Liver (tissue), 9 donors: Measurements from ENCODE around the gene PTMA. TPM values are rescaled to one million over a fixed set of nuclear protein-coding genes. Genes with fewer than 3 reads are reported as not detected.

Experiments
- DNase-seq: peaks from one replicate; pipeline ENCODE4 v3.0.0-alpha.2; 2017; ENCODE audit warnings: low spot score
- H3K27ac ChIP-seq, 2 donors: one replicate each; pipeline ENCODE4 v1.7.0; 2013; ENCODE audit warnings: inconsistent platforms in 2 of 2, low read length in 2 of 2, control low read depth in 1 of 2, low read depth in 1 of 2, mild to moderate bottlenecking in 1 of 2
- H3K27me3 ChIP-seq, 4 donors: one replicate each; pipeline versions ENCODE4 v1.6.1 to v1.7.0; 2013; ENCODE audit warnings: low read length in 3 of 4, inconsistent platforms in 1 of 4, mild to moderate bottlenecking in 1 of 4, moderate library complexity in 1 of 4; ENCODE audit not compliant: control insufficient read depth in 4 of 4, insufficient read depth in 4 of 4
- H3K36me3 ChIP-seq, 4 donors: one replicate each; pipeline versions ENCODE4 v1.6.1 to v1.7.0; 2013; ENCODE audit warnings: low read length in 3 of 4, mild to moderate bottlenecking in 3 of 4, low read depth in 1 of 4, moderate library complexity in 1 of 4; ENCODE audit not compliant: control insufficient read depth in 4 of 4, insufficient read depth in 3 of 4
- H3K4me1 ChIP-seq, 4 donors: one replicate each; pipeline versions ENCODE4 v1.6.1 to v1.7.0; 2013; ENCODE audit warnings: low read length in 3 of 4, mild to moderate bottlenecking in 3 of 4, moderate library complexity in 1 of 4; ENCODE audit not compliant: control insufficient read depth in 4 of 4, insufficient read depth in 4 of 4
- H3K4me3 ChIP-seq, 3 donors: one replicate each; pipeline versions ENCODE4 v1.6.1 to v1.7.0; 2013; ENCODE audit warnings: low read length in 3 of 3, control low read depth in 1 of 3, low read depth in 1 of 3, mild to moderate bottlenecking in 1 of 3
- H3K9ac ChIP-seq, 2 donors: one replicate each; pipeline ENCODE4 v1.7.0; 2013; ENCODE audit warnings: low read length in 2 of 2, mild to moderate bottlenecking in 2 of 2, moderate library complexity in 2 of 2, control low read depth in 1 of 2, low read depth in 1 of 2
- H3K9me3 ChIP-seq, 4 donors: one replicate each; pipeline versions ENCODE4 v1.6.1 to v1.7.0; 2013; ENCODE audit warnings: low read length in 3 of 4; ENCODE audit not compliant: control insufficient read depth in 4 of 4
- ATF3 ChIP-seq: IDR thresholded peaks from 2 replicates; pipeline ENCODE4 v1.6.1; 2016; ENCODE audit warnings: antibody characterized with exemption
- CTCF ChIP-seq: fragments of 150-350 bp; IDR thresholded peaks from 2 replicates; pipeline ENCODE4 v1.5.1; 2017; ENCODE audit warnings: improper control_type of control experiment, low read depth, low read length; ENCODE audit not compliant: missing input control
- FOXA1 ChIP-seq: IDR thresholded peaks from 2 replicates; pipeline ENCODE4 v1.6.1; 2016; ENCODE audit warnings: antibody characterized with exemption
- FOXA2 ChIP-seq: IDR thresholded peaks from 2 replicates; pipeline ENCODE4 v1.6.1; 2016; ENCODE audit warnings: antibody characterized with exemption
- GABPA ChIP-seq, 2 donors: IDR thresholded peaks in 1 of 2; conservative IDR thresholded peaks in 1 of 2; 2 replicates each; pipeline ENCODE4 v1.6.1; 2016; ENCODE audit warnings: antibody characterized with exemption in 2 of 2, mild to moderate bottlenecking in 1 of 2, moderate library complexity in 1 of 2
- HNF4A ChIP-seq, 2 donors: conservative IDR thresholded peaks; 2 replicates each; pipeline ENCODE4 v1.6.1; 2016; ENCODE audit warnings: antibody characterized with exemption in 2 of 2, mild to moderate bottlenecking in 2 of 2
- HNF4G ChIP-seq: IDR thresholded peaks from 2 replicates; pipeline ENCODE4 v1.6.1; 2016; ENCODE audit warnings: antibody characterized with exemption
- JUND ChIP-seq, 2 donors: IDR thresholded peaks; 2 replicates each; pipeline ENCODE4 v1.6.1; 2016; ENCODE audit warnings: antibody characterized with exemption in 2 of 2
- MAX ChIP-seq: IDR thresholded peaks from 2 replicates; pipeline ENCODE4 v1.6.1; 2016; ENCODE audit warnings: antibody characterized with exemption
- NR2F2 ChIP-seq: IDR thresholded peaks from 2 replicates; pipeline ENCODE4 v1.6.1; 2016; ENCODE audit warnings: antibody characterized with exemption
- RAD21 ChIP-seq, 2 donors: IDR thresholded peaks; 2 replicates each; pipeline ENCODE4 v1.6.1; 2016; ENCODE audit warnings: antibody characterized with exemption in 2 of 2, mild to moderate bottlenecking in 2 of 2
- REST ChIP-seq: IDR thresholded peaks from 2 replicates; pipeline ENCODE4 v1.6.1; 2016; ENCODE audit warnings: antibody characterized with exemption, mild to moderate bottlenecking
- RXRA ChIP-seq, 2 donors: IDR thresholded peaks; 2 replicates each; pipeline ENCODE4 v1.6.1; 2017 to 2018; ENCODE audit warnings: antibody characterized with exemption in 2 of 2, mild to moderate bottlenecking in 1 of 2
- SP1 ChIP-seq: IDR thresholded peaks from 2 replicates; pipeline ENCODE4 v1.6.1; 2018; ENCODE audit warnings: antibody characterized with exemption, mild to moderate bottlenecking
- TAF1 ChIP-seq: conservative IDR thresholded peaks from 2 replicates; pipeline ENCODE4 v1.6.1; 2016; ENCODE audit warnings: antibody characterized with exemption, mild to moderate bottlenecking
- YY1 ChIP-seq: IDR thresholded peaks from 2 replicates; pipeline ENCODE4 v1.6.1; 2016; ENCODE audit warnings: antibody characterized with exemption, mild to moderate bottlenecking
- ZBTB33 ChIP-seq: IDR thresholded peaks from 2 replicates; pipeline ENCODE4 v1.6.1; 2016; ENCODE audit warnings: antibody characterized with exemption
- WGBS: extraction: QIAGEN DNeasy Blood & Tissue Kit; methylation state at CpG from one replicate; pipeline ENCODE4 v1.1.7; 2013; 5-methylcytosine and 5-hydroxymethylcytosine counted together
- polyA plus RNA-seq, 2 donors: library from polyadenylated mRNA; stranded (reverse) in 1 of 2; unstranded in 1 of 2; fragments of 200-250 nt in 1 of 2; fragments of >200 nt in 1 of 2; fragmentation: Nextera tagmentation in 1 of 2; extraction: Ambion mirVana in 1 of 2; gene quantifications; one replicate each; pipeline versions ENCODE4 v1.2.1 to v1.2.3, GENCODE V29; 2013 to 2015
- total RNA-seq, 2 donors: library from RNA; depleted of rRNA; stranded (reverse); fragments of >200 nt; gene quantifications; one replicate each; pipeline ENCODE4 v1.2.3, GENCODE V29; 2014
- donor health status: healthy.
- donor health status: healthy.
- donor health status: healthy.
- donor health status: healthy.
- donor health status: healthy.

PTMA gene
- total and polyA plus RNA-seq, 4 donors: 201 to 523 (median 366) TPM

GRCh38 chr2:231665245-231666170 lies 42.8 kb upstream of the PTMA start (continued):
- TF ChIP-seq ZBTB33 (no peak), GABPA (IDR thresholded peaks at IDR 0.05 in 1 of 2, conservative IDR thresholded peaks at IDR 0.05 in 1 of 2) (no peak)

- WGBS: 43% methylated on average over 32 of the region's 32 CpGs
- Histone ChIP-seq H3K4me1 (peaks cover 0 to 10% (median 3%) of the 10 kb centered on the region in 4 donors), H3K9ac (peak overlapping the region in 1 of 2 donors; percentile 69), H3K27me3 (no peaks in the 10 kb centered on the region), H3K4me3 (peak overlapping the region; percentile 4 to 28 (median 18)), H3K9me3 (no peaks in the 10 kb centered on the region), H3K36me3 (no peaks in the 10 kb centered on the region), H3K27ac (peak overlapping the region; percentile 87 to 92)
- TF ChIP-seq TAF1 (peak; percentile 67), GABPA (IDR thresholded peaks at IDR 0.05 in 1 of 2, conservative IDR thresholded peaks at IDR 0.05 in 1 of 2) (no peak), FOXA2 (no peak), RAD21 (IDR thresholded peaks at IDR 0.05) (peak in 1 of 2 donors; percentile 14), MAX (no peak), YY1 (peak; percentile 52), CTCF (no peak), FOXA1 (no peak), ZBTB33 (no peak), ATF3 (no peak), HNF4A (conservative IDR thresholded peaks at IDR 0.05) (no peak), HNF4G (no peak), NR2F2 (peak; percentile 54), SP1 (peak; percentile 64), REST (no peak), JUND (IDR thresholded peaks at IDR 0.05) (peak; percentile 68 to 72), RXRA (IDR thresholded peaks at IDR 0.05) (peak in 1 of 2 donors; percentile 49)
- DNase-seq: peak; percentile 85
Measured at GRCh38 chr2:231666171-231667095, 41.9 kb upstream of the PTMA start.
